Peyer's patch (tissue), 4 donors: ENCODE data around the gene TBXT.

ENCODE experiments used
- POLR2A ChIP-seq, 2 donors: fragments of 450-650 bp; IDR thresholded peaks; one replicate each; pipeline ENCODE4 v1.5.1; 2017; ENCODE audit warnings: antibody characterized with exemption in 2 of 2, mild to moderate bottlenecking in 2 of 2, moderate library complexity in 2 of 2
- TF ChIP-seq, protein P1 (sequence below), 6 experiments: fragments of 450-650 bp in 4 of 6; fragments of 200-600 bp in 2 of 6; sonication (generic) in 1 of 6; IDR thresholded peaks; one replicate each; pipeline ENCODE4 v1.5.1; 2017 to 2019; ENCODE audit warnings: antibody characterized with exemption in 6 of 6, mild to moderate bottlenecking in 3 of 6, moderate library complexity in 1 of 6

DNA sequence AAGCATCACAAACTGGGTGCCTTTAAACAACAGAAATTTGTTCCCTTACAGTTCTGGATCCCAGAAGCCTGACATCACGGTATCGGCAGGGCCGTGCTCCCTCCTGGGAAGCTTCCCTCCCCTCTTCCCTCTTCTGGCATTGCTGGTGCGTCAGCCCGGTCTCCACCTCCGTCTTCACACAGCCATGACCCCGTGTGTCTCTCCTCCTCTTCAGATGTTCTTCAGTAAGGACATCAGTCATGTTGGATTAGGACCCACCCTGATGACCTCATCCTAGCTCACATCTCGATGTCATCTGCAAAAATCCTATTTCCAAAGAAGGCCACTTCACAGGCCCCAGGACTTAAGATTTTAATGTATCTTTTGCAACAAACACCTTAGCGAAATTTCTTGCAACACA is 38.4 kb upstream of the TBXT start:
- TF ChIP-seq POLR2A (IDR thresholded peaks at IDR 0.05): no peak
- TF ChIP-seq, protein P1, sequence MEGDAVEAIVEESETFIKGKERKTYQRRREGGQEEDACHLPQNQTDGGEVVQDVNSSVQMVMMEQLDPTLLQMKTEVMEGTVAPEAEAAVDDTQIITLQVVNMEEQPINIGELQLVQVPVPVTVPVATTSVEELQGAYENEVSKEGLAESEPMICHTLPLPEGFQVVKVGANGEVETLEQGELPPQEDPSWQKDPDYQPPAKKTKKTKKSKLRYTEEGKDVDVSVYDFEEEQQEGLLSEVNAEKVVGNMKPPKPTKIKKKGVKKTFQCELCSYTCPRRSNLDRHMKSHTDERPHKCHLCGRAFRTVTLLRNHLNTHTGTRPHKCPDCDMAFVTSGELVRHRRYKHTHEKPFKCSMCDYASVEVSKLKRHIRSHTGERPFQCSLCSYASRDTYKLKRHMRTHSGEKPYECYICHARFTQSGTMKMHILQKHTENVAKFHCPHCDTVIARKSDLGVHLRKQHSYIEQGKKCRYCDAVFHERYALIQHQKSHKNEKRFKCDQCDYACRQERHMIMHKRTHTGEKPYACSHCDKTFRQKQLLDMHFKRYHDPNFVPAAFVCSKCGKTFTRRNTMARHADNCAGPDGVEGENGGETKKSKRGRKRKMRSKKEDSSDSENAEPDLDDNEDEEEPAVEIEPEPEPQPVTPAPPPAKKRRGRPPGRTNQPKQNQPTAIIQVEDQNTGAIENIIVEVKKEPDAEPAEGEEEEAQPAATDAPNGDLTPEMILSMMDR (IDR thresholded peaks at IDR 0.05): no peak
